Astrocyte of the cerebellum (primary cell): ENCODE measurements around the gene RAD9A.

Source experiments
- DNase-seq: peaks from one replicate; pipeline ENCODE4 v3.0.0-alpha.2; 2011; ENCODE audit warnings: low read depth
- H3K4me3 ChIP-seq: 2 replicates; pipeline ENCODE4 v1.5.1; 2011; ENCODE audit warnings: mild to moderate bottlenecking, low read depth, low read length, moderate library complexity
- CTCF ChIP-seq: IDR thresholded peaks from 2 replicates; pipeline ENCODE4 v1.5.1; 2012; ENCODE audit warnings: low read length, low read depth, moderate library complexity, mild to moderate bottlenecking; ENCODE audit errors: missing control alignments
- in situ Hi-C: cut with HindIII; loops from 2 replicates; pipeline ENCODE4 v1.10.0; 2017; ENCODE audit warnings: low sequenced_read_pairs

The RAD9A gene

GRCh38 chr11:67357831-67358670, 33.7 kb upstream of the RAD9A start:
- no peak for DNase-seq
- in situ Hi-C loops: no loop called here
- H3K4me3 ChIP-seq: no peak overlapping the region
- TF ChIP-seq CTCF: no peak

- no peak for TF ChIP-seq CTCF
- H3K4me3 ChIP-seq: no peak overlapping the region
- DNase-seq: no peak
- in situ Hi-C loops: no loop called here
Observed at GRCh38 chr11:67364169-67364568, 27.6 kb upstream of the RAD9A start.

- DNase-seq: no peak
- in situ Hi-C loops: no loop called here
- no peak for TF ChIP-seq CTCF
Observed at GRCh38 chr11:67364783-67365722, 26.7 kb upstream of the RAD9A start.

GRCh38 chr11:67365736-67366444, 25.9 kb upstream of the RAD9A start:
- TF ChIP-seq CTCF: no peak
- no peak for DNase-seq
- in situ Hi-C loops: no loop called here
- H3K4me3 ChIP-seq: no peak overlapping the region

More at GRCh38 chr11:67364783-67365722, 26.7 kb upstream of the RAD9A start:
- no peak overlapping the region for H3K4me3 ChIP-seq

GRCh38 chr11:67366546-67366945, 25.2 kb upstream of the RAD9A start:
- in situ Hi-C loops: no loop called here
- DNase-seq: no peak
- no peak overlapping the region for H3K4me3 ChIP-seq
- TF ChIP-seq CTCF: no peak

- in situ Hi-C loops: no loop called here
- TF ChIP-seq CTCF: no peak
- DNase-seq: no peak
- H3K4me3 ChIP-seq: no peak overlapping the region
Observed at GRCh38 chr11:67366961-67367760, 24.6 kb upstream of the RAD9A start.
